Measurements from ENCODE around the gene S1PR3.

S1PR3 gene

GRCh38 chr9:89048616-89049015 lies 57.3 kb downstream of the S1PR3 start:
- H3K27ac ChIP-seq: no peak overlapping the region
- TF ChIP-seq CTCF (IDR thresholded peaks at IDR 0.05): no peak
- TF ChIP-seq ZFX (IDR thresholded peaks at IDR 0.05; ENCODE audit: borderline replicate concordance): no peak

- TF ChIP-seq ZFX (IDR thresholded peaks at IDR 0.05; ENCODE audit: borderline replicate concordance): no peak
- TF ChIP-seq CTCF (IDR thresholded peaks at IDR 0.05): no peak
- H3K27ac ChIP-seq: no peak overlapping the region
Observed at GRCh38 chr9:89049646-89050045, 58.4 kb downstream of the S1PR3 start.

GRCh38 chr9:89051421-89052025 lies 60.3 kb downstream of the S1PR3 start:
- TF ChIP-seq ZFX (IDR thresholded peaks at IDR 0.05; ENCODE audit: borderline replicate concordance) (no peak), CTCF (IDR thresholded peaks at IDR 0.05) (no peak)
- no peak overlapping the region for H3K27ac ChIP-seq

- TF ChIP-seq ZFX (IDR thresholded peaks at IDR 0.05; ENCODE audit: borderline replicate concordance): no peak
- TF ChIP-seq CTCF (IDR thresholded peaks at IDR 0.05): no peak
Observed at GRCh38 chr9:89052470-89053097, 61.3 kb downstream of the S1PR3 start.

GRCh38 chr9:89053301-89053700 lies 62.0 kb downstream of the S1PR3 start:
- TF ChIP-seq CTCF (IDR thresholded peaks at IDR 0.05) (no peak), ZFX (IDR thresholded peaks at IDR 0.05; ENCODE audit: borderline replicate concordance) (no peak)
- no peak overlapping the region for H3K27ac ChIP-seq

More at GRCh38 chr9:89052470-89053097, 61.3 kb downstream of the S1PR3 start:
- no peak overlapping the region for H3K27ac ChIP-seq

All from 22Rv1 (cell line).